Cardiac muscle cell (in vitro differentiated cells and primary cell): ENCODE measurements around the gene MCM8. TPM values are rescaled to one million over a fixed set of nuclear protein-coding genes. Genes with fewer than 3 reads are reported as not detected.
A peak's percentile ranks its signal among the peaks of the same experiment; 100 is the strongest.

Source experiments
- DNase-seq, 2 donors: peaks; one replicate each; pipeline versions ENCODE4 v3.0.0 to v3.0.0-alpha.2; 2010 to 2017; ENCODE audit warnings: low read depth in 1 of 2, low spot score in 1 of 2
- H3K27ac ChIP-seq: fragments of 200-600 bp; sonication (generic); 2 replicates; pipeline ENCODE4 v1.5.1; 2016
- H3K27me3 ChIP-seq: fragments of 200-600 bp; sonication (generic); 2 replicates; pipeline ENCODE4 v1.6.0; 2016; ENCODE audit warnings: control low read depth
- H3K36me3 ChIP-seq: fragments of 200-600 bp; sonication (generic); 2 replicates; pipeline ENCODE4 v1.5.1; 2016; ENCODE audit warnings: control low read depth
- H3K4me1 ChIP-seq: fragments of 200-600 bp; sonication (generic); 2 replicates; pipeline ENCODE4 v1.8.1; 2017; ENCODE audit warnings: low read depth, mild to moderate bottlenecking, mixed run types
- H3K4me3 ChIP-seq: fragments of 200-600 bp; sonication (generic); 2 replicates; pipeline ENCODE4 v1.5.1; 2016; ENCODE audit warnings: mild to moderate bottlenecking
- H3K9me3 ChIP-seq: fragments of 200-600 bp; sonication (generic); 2 replicates; pipeline ENCODE4 v1.5.1; 2017; ENCODE audit warnings: low read depth, mild to moderate bottlenecking, control low read depth
- CTCF ChIP-seq: IDR thresholded peaks from 2 replicates; pipeline ENCODE4 v1.5.1; 2012; ENCODE audit warnings: low read depth, mild to moderate bottlenecking, low read length
- polyA plus RNA-seq: library from polyadenylated mRNA; unstranded; fragments of >200 nt; fragmentation: Nextera tagmentation; extraction: Ambion mirVana; gene quantifications from 2 replicates; pipeline ENCODE4 v1.2.1, GENCODE V29; 2016
- total RNA-seq: library from RNA; depleted of rRNA; stranded (reverse); fragments of >200 nt; gene quantifications from 2 replicates; pipeline ENCODE4 v1.2.3, GENCODE V29; 2016

Gene MCM8
- total and polyA plus RNA-seq, 2 experiments from 2014 or later, result 1.5 to 9.4 TPM

- Histone ChIP-seq H3K9me3 (no peaks in the 10 kb centered on the region), H3K4me1 (peaks cover 66% of the 10 kb centered on the region), H3K36me3 (peaks cover 47% of the 10 kb centered on the region), H3K27ac (peak overlapping the region; percentile 98), H3K4me3 (no peak overlapping the region), H3K27me3 (no peaks in the 10 kb centered on the region)
- no peak for TF ChIP-seq CTCF
- DNase-seq, result no peak
Measured at GRCh38 chr20:6036213-6036612, 85.8 kb downstream of the MCM8 start.

GRCh38 chr20:6037082-6037481 lies 86.6 kb downstream of the MCM8 start:
- Histone ChIP-seq H3K4me3 (no peak overlapping the region), H3K9me3 (no peaks in the 10 kb centered on the region), H3K27me3 (no peaks in the 10 kb centered on the region), H3K27ac (peak overlapping the region; percentile 98), H3K4me1 (peaks cover 57% of the 10 kb centered on the region), H3K36me3 (peaks cover 44% of the 10 kb centered on the region)
- no peak for TF ChIP-seq CTCF
- DNase-seq, result no peak

GRCh38 chr20:6038256-6038655 lies 87.8 kb downstream of the MCM8 start:
- no peaks in the 10 kb centered on the region for H3K9me3 ChIP-seq
- H3K36me3 ChIP-seq, result peaks cover 52% of the 10 kb centered on the region
- H3K4me3 ChIP-seq, result no peak overlapping the region
- H3K27me3 ChIP-seq, result no peaks in the 10 kb centered on the region
- H3K27ac ChIP-seq, result peak overlapping the region; percentile 98
- DNase-seq, result peak in 1 of 2 donors; percentile 65
- TF ChIP-seq CTCF, result no peak
- peaks cover 45% of the 10 kb centered on the region for H3K4me1 ChIP-seq

- no peak for TF ChIP-seq CTCF
- H3K27me3 ChIP-seq, result no peaks in the 10 kb centered on the region
- no peak for DNase-seq
- peaks cover 67% of the 10 kb centered on the region for H3K36me3 ChIP-seq
- H3K4me3 ChIP-seq, result no peak overlapping the region
- no peaks in the 10 kb centered on the region for H3K9me3 ChIP-seq
- peaks cover 33% of the 10 kb centered on the region for H3K4me1 ChIP-seq
- peak overlapping the region; percentile 98 for H3K27ac ChIP-seq
Measured at GRCh38 chr20:6039766-6040165, 89.3 kb downstream of the MCM8 start.

GRCh38 chr20:6040540-6040939 lies 90.1 kb downstream of the MCM8 start:
- Histone ChIP-seq H3K36me3 (peaks cover 75% of the 10 kb centered on the region), H3K4me1 (peaks cover 25% of the 10 kb centered on the region), H3K27me3 (no peaks in the 10 kb centered on the region), H3K9me3 (no peaks in the 10 kb centered on the region), H3K4me3 (no peak overlapping the region), H3K27ac (peak overlapping the region; percentile 98)
- no peak for TF ChIP-seq CTCF
- no peak for DNase-seq
